ES-I3 (cell line): ENCODE results near the gene PRSS8.
"Not testable (repeated sequence)": the region's sequence is repeated elsewhere in the genome, so short reads cannot be mapped to it uniquely, and the experiment has no call there.

Experiments used
- H3K36me3 ChIP-seq: 2 replicates; pipeline ENCODE4 v1.6.1; 2013; ENCODE audit warnings: mild to moderate bottlenecking, low read length, control low read depth, moderate library complexity; ENCODE audit not compliant: insufficient read depth
- H3K4me1 ChIP-seq: 2 replicates; pipeline ENCODE4 v1.6.1; 2013; ENCODE audit warnings: mild to moderate bottlenecking, control low read depth, low read length; ENCODE audit not compliant: insufficient read depth
- H3K9ac ChIP-seq: 2 replicates; pipeline ENCODE4 v1.6.1; 2013; ENCODE audit warnings: low read depth, mild to moderate bottlenecking, low read length, moderate library complexity
- H3K9me3 ChIP-seq: 2 replicates; pipeline ENCODE4 v1.6.1; 2013; ENCODE audit warnings: mild to moderate bottlenecking, low read length, moderate library complexity; ENCODE audit not compliant: control insufficient read depth, insufficient read depth

PRSS8 gene

GRCh38 chr16:31138621-31139578 lies 3.4 kb upstream of the PRSS8 start:
- H3K4me1 ChIP-seq, result peaks cover 31% of the 10 kb centered on the region
- peak overlapping the region; percentile 12; the same call in 1 of the 2 replicates for H3K9ac ChIP-seq
- no peaks in the 10 kb centered on the region for H3K9me3 ChIP-seq
- H3K36me3 ChIP-seq, result no peaks in the 10 kb centered on the region

- H3K9ac ChIP-seq, H3K9me3 ChIP-seq, H3K36me3 ChIP-seq: not testable (repeated sequence)
- peaks cover 37% of the 10 kb centered on the region for H3K4me1 ChIP-seq
Observed at GRCh38 chr16:31136822-31137499, 1.4 kb upstream of the PRSS8 start.

- Histone ChIP-seq H3K9ac (no peak overlapping the region), H3K4me1 (peaks cover 30% of the 10 kb centered on the region)
Observed at GRCh38 chr16:31136287-31136662, 748 bp upstream of the PRSS8 start.

GRCh38 chr16:31134625-31135534 lies 647 bp downstream of the PRSS8 start:
- Histone ChIP-seq H3K4me1 (peaks cover 28% of the 10 kb centered on the region), H3K36me3 (no peaks in the 10 kb centered on the region), H3K9me3 (no peaks in the 10 kb centered on the region), H3K9ac (peak overlapping the region; percentile 58)

More at GRCh38 chr16:31136287-31136662, 748 bp upstream of the PRSS8 start:
- H3K36me3 ChIP-seq, result no peaks in the 10 kb centered on the region
- H3K9me3 ChIP-seq, result no peaks in the 10 kb centered on the region

- H3K9me3 ChIP-seq, result no peaks in the 10 kb centered on the region
- peak overlapping the region; percentile 58 for H3K9ac ChIP-seq
Observed at GRCh38 chr16:31134091-31134571, 1.4 kb downstream of the PRSS8 start.

GRCh38 chr16:31133046-31133501 lies 2.5 kb downstream of the PRSS8 start:
- H3K9ac ChIP-seq, result no peak overlapping the region
- no peaks in the 10 kb centered on the region for H3K9me3 ChIP-seq
- H3K4me1 ChIP-seq, result peaks cover 13% of the 10 kb centered on the region
- H3K36me3 ChIP-seq, result no peaks in the 10 kb centered on the region

More at GRCh38 chr16:31134091-31134571, 1.4 kb downstream of the PRSS8 start:
- no peaks in the 10 kb centered on the region for H3K36me3 ChIP-seq
- peaks cover 23% of the 10 kb centered on the region for H3K4me1 ChIP-seq

- Histone ChIP-seq H3K9ac (no peak overlapping the region), H3K9me3 (no peaks in the 10 kb centered on the region), H3K4me1 (peaks cover 12% of the 10 kb centered on the region), H3K36me3 (peaks cover 1% of the 10 kb centered on the region; the same call in 1 of the 2 replicates)
Observed at GRCh38 chr16:31132303-31132979, 3.1 kb downstream of the PRSS8 start.

GRCh38 chr16:31131841-31132271 lies 3.7 kb downstream of the PRSS8 start:
- H3K9me3 ChIP-seq, result no peaks in the 10 kb centered on the region
- no peak overlapping the region for H3K9ac ChIP-seq
- H3K4me1 ChIP-seq, result peaks cover 12% of the 10 kb centered on the region
- peaks cover 7% of the 10 kb centered on the region; the same call in 1 of the 2 replicates for H3K36me3 ChIP-seq

- H3K36me3 ChIP-seq, result peaks cover 8% of the 10 kb centered on the region; the same call in 1 of the 2 replicates
- H3K9ac ChIP-seq, result no peak overlapping the region
- peaks cover 12% of the 10 kb centered on the region for H3K4me1 ChIP-seq
- no peaks in the 10 kb centered on the region for H3K9me3 ChIP-seq
Observed at GRCh38 chr16:31131416-31131815, 4.1 kb downstream of the PRSS8 start.

GRCh38 chr16:31130899-31131298 lies 4.6 kb downstream of the PRSS8 start:
- Histone ChIP-seq H3K4me1 (peaks cover 9% of the 10 kb centered on the region), H3K9ac (no peak overlapping the region), H3K36me3 (peaks cover 8% of the 10 kb centered on the region; the same call in 1 of the 2 replicates), H3K9me3 (no peaks in the 10 kb centered on the region)

- Histone ChIP-seq H3K9ac (no peak overlapping the region), H3K9me3 (no peaks in the 10 kb centered on the region), H3K36me3 (peaks cover 8% of the 10 kb centered on the region; the same call in 1 of the 2 replicates), H3K4me1 (peaks cover 6% of the 10 kb centered on the region; the same call in 1 of the 2 replicates)
Observed at GRCh38 chr16:31130336-31130891, 5.1 kb downstream of the PRSS8 start.

- Histone ChIP-seq H3K4me1 (peaks cover 6% of the 10 kb centered on the region; the same call in 1 of the 2 replicates), H3K9me3 (no peaks in the 10 kb centered on the region), H3K36me3 (peaks cover 8% of the 10 kb centered on the region; the same call in 1 of the 2 replicates), H3K9ac (no peak overlapping the region)
Observed at GRCh38 chr16:31129568-31130335, 5.8 kb downstream of the PRSS8 start.
